ENCODE results near the gene CLHC1.
"Not testable (repeated sequence)": the region's sequence is repeated elsewhere in the genome, so short reads cannot be mapped to it uniquely, and the experiment has no call there.

The CLHC1 gene

DNA sequence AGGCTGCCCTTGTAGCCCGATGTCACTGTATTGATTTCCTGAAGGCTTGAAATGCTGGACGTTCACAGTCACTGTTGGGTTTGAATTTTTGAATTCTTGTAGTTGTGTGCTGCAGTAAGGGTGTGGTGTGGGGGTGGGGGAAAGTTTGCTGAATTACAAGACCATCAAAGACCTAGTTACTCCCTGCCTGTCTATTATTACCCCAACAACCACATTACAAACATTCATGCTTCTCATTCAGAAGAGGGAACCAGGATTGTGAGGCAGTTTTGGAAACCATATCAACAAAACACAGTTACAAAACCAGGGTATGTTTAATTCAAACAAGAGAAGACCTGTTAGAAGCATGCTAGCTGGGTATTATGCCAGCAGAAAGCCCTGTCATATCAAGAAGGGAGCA is 85.8 kb downstream of the CLHC1 start:
- Histone ChIP-seq H3K79me2 (ENCODE audit: insufficient read depth, low read length) (no peaks in the 10 kb centered on the region), H3K4me3 (ENCODE audit: low read depth, low read length, poor library complexity, severe bottlenecking) (no peak overlapping the region), H3K27ac (ENCODE audit: low read depth, low read length, poor library complexity, severe bottlenecking) (no peak overlapping the region), H2AFZ (ENCODE audit: low read length) (no peak overlapping the region), H3K36me3 (ENCODE audit: insufficient read depth, low read length) (no peaks in the 10 kb centered on the region; the same call in 1 of the 2 replicates), H3K9me2 (ENCODE audit: low read depth, low read length) (no peaks in the 10 kb centered on the region), H3K4me1 (ENCODE audit: insufficient read depth, low read length, severe bottlenecking) (no peaks in the 10 kb centered on the region), H4K20me1 (ENCODE audit: insufficient read depth, low read length) (no peaks in the 10 kb centered on the region), H3K27me3 (ENCODE audit: insufficient read depth, low read length) (no peaks in the 10 kb centered on the region), H3K9ac (ENCODE audit: low read length) (no peak overlapping the region), H3F3A (ENCODE audit: insufficient read depth, low read length) (no peaks in the 10 kb centered on the region), H3K4me2 (ENCODE audit: low read length) (no peak overlapping the region), H3K9me3 (ENCODE audit: low read length) (no peaks in the 10 kb centered on the region)
- TF ChIP-seq, protein P1, sequence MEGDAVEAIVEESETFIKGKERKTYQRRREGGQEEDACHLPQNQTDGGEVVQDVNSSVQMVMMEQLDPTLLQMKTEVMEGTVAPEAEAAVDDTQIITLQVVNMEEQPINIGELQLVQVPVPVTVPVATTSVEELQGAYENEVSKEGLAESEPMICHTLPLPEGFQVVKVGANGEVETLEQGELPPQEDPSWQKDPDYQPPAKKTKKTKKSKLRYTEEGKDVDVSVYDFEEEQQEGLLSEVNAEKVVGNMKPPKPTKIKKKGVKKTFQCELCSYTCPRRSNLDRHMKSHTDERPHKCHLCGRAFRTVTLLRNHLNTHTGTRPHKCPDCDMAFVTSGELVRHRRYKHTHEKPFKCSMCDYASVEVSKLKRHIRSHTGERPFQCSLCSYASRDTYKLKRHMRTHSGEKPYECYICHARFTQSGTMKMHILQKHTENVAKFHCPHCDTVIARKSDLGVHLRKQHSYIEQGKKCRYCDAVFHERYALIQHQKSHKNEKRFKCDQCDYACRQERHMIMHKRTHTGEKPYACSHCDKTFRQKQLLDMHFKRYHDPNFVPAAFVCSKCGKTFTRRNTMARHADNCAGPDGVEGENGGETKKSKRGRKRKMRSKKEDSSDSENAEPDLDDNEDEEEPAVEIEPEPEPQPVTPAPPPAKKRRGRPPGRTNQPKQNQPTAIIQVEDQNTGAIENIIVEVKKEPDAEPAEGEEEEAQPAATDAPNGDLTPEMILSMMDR (IDR thresholded peaks at IDR 0.05; ENCODE audit: low read length), result no peak
- no peak for TF ChIP-seq EZH2 (IDR thresholded peaks at IDR 0.05; ENCODE audit: borderline replicate concordance, low read length)

DNA sequence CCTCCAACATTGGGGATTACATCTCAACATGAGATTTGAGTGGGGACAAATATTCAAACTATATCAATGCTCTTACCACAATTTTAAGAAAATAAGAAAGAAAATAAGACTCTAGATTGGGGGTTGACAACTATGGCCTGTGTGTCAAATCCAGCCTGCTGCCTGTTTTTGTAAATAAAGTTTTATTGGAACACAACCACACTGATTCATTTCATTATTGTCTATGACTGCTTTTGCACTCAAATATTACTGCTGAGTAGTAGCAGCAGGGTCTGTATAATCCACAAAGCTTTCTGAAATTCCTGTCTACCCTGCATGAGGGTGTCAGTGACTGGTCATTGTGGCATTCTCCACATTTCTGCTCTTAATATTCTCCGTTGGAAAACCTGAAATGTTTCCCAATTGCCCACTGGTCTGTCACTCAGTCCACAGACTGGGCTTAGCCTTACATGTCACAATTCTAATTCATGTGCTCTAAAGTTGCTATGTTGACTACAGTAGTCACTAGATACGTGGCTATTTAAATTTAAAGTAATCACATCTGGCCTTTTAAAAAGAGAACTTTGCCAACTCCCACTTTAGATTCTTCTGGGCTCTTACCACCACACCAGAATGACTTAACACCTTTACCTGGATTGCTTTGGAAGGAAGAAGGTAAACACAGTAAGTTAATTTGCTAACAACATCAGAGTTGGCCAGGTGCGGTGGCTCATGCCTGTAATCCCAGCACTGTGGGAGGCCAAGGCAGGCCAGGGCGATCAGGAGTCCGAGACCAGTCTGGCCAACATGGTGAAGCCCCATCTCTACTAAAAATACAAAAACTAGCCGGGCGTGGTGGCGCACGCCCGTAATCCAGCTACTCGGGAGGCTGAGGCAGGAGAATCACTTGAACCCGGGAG is 86.9 kb downstream of the CLHC1 start:
- no peak overlapping the region for H3K4me2 ChIP-seq (ENCODE audit: low read length)
- H3K9me2 ChIP-seq (ENCODE audit: low read depth, low read length), result no peaks in the 10 kb centered on the region
- H3K9me3 ChIP-seq (ENCODE audit: low read length), result no peaks in the 10 kb centered on the region
- H3F3A ChIP-seq (ENCODE audit: insufficient read depth, low read length), result no peaks in the 10 kb centered on the region
- no peaks in the 10 kb centered on the region for H3K27me3 ChIP-seq (ENCODE audit: insufficient read depth, low read length)
- H3K79me2 ChIP-seq (ENCODE audit: insufficient read depth, low read length), result no peaks in the 10 kb centered on the region
- no peak overlapping the region for H3K9ac ChIP-seq (ENCODE audit: low read length)
- H3K4me3 ChIP-seq (ENCODE audit: low read depth, low read length, poor library complexity, severe bottlenecking), result no peak overlapping the region
- H3K36me3 ChIP-seq (ENCODE audit: insufficient read depth, low read length), result no peaks in the 10 kb centered on the region; the same call in 1 of the 2 replicates
- TF ChIP-seq, protein P1 (IDR thresholded peaks at IDR 0.05; ENCODE audit: low read length), result no peak
- TF ChIP-seq EZH2 (IDR thresholded peaks at IDR 0.05; ENCODE audit: borderline replicate concordance, low read length), result no peak
- H4K20me1 ChIP-seq (ENCODE audit: insufficient read depth, low read length), result no peaks in the 10 kb centered on the region
- no peak overlapping the region for H3K27ac ChIP-seq (ENCODE audit: low read depth, low read length, poor library complexity, severe bottlenecking)
- H2AFZ ChIP-seq (ENCODE audit: low read length), result no peak overlapping the region
- peaks cover 7% of the 10 kb centered on the region for H3K4me1 ChIP-seq (ENCODE audit: insufficient read depth, low read length, severe bottlenecking)

DNA sequence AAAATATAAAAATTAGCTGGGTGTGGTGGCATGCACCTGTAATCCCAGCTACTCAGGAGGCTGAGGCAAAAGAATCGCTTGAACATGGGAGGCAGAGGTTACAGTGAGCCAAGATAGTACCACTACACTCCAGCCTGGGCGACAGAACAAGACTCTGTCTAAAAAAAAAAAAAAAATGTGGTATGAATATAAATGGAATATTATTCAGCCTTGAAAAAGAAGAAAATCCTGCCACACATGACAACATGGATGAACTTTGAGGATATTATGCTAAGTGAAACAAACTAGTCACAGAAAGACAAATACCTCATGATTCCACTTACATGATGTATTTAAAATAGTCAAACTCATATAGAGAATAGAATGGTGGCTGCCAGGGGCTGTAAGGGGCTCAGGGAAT is 88.4 kb downstream of the CLHC1 start:
- H3F3A ChIP-seq (ENCODE audit: insufficient read depth, low read length); H3K4me3 ChIP-seq (ENCODE audit: low read depth, low read length, poor library complexity, severe bottlenecking); H2AFZ ChIP-seq (ENCODE audit: low read length); H4K20me1 ChIP-seq (ENCODE audit: insufficient read depth, low read length); H3K27me3 ChIP-seq (ENCODE audit: insufficient read depth, low read length); H3K27ac ChIP-seq (ENCODE audit: low read depth, low read length, poor library complexity, severe bottlenecking); H3K79me2 ChIP-seq (ENCODE audit: insufficient read depth, low read length); H3K4me1 ChIP-seq (ENCODE audit: insufficient read depth, low read length, severe bottlenecking); H3K4me2 ChIP-seq (ENCODE audit: low read length); H3K36me3 ChIP-seq (ENCODE audit: insufficient read depth, low read length); H3K9ac ChIP-seq (ENCODE audit: low read length); H3K9me2 ChIP-seq (ENCODE audit: low read depth, low read length); H3K9me3 ChIP-seq (ENCODE audit: low read length): not testable (repeated sequence)

DNA sequence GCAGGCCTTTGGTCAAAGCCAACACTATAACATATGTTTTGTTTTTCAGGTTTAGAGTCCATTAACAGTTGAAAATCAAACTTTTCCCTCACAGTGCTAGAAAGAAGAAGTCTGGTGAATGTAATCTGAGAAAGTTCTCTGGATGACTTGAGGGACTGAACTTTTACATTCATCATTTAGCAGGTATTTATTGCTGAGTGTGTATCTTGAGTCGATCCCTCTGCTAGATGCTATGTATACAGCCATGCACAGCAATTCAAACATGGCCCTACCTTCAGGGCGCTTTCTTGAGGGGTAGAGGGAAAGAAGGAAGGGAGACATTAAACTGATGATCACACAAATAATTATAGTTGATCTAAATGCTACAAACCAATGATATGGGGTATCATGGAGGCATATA is 89.6 kb downstream of the CLHC1 start:
- H3K9me3 ChIP-seq (ENCODE audit: low read length), result no peaks in the 10 kb centered on the region
- no peak overlapping the region for H3K27ac ChIP-seq (ENCODE audit: low read depth, low read length, poor library complexity, severe bottlenecking)
- H3K9me2 ChIP-seq (ENCODE audit: low read depth, low read length), result no peaks in the 10 kb centered on the region
- H3K36me3 ChIP-seq (ENCODE audit: insufficient read depth, low read length), result no peaks in the 10 kb centered on the region; the same call in 1 of the 2 replicates
- H3K4me1 ChIP-seq (ENCODE audit: insufficient read depth, low read length, severe bottlenecking), result peaks cover 7% of the 10 kb centered on the region
- no peak overlapping the region for H3K4me2 ChIP-seq (ENCODE audit: low read length)
- no peaks in the 10 kb centered on the region for H3F3A ChIP-seq (ENCODE audit: insufficient read depth, low read length)
- no peak overlapping the region for H3K9ac ChIP-seq (ENCODE audit: low read length)
- TF ChIP-seq, protein P1 (IDR thresholded peaks at IDR 0.05; ENCODE audit: low read length), result no peak
- no peak for TF ChIP-seq EZH2 (IDR thresholded peaks at IDR 0.05; ENCODE audit: borderline replicate concordance, low read length)
- H4K20me1 ChIP-seq (ENCODE audit: insufficient read depth, low read length), result no peaks in the 10 kb centered on the region
- H3K27me3 ChIP-seq (ENCODE audit: insufficient read depth, low read length), result no peaks in the 10 kb centered on the region
- no peaks in the 10 kb centered on the region for H3K79me2 ChIP-seq (ENCODE audit: insufficient read depth, low read length)
- no peak overlapping the region for H2AFZ ChIP-seq (ENCODE audit: low read length)
- H3K4me3 ChIP-seq (ENCODE audit: low read depth, low read length, poor library complexity, severe bottlenecking), result no peak overlapping the region

Data from OCI-LY1 (cell line).